GM12875 (cell line): ENCODE data around the gene POM121C.
A peak's percentile ranks its signal among the peaks of the same experiment; 100 is the strongest.
"Not testable (repeated sequence)": the region's sequence is repeated elsewhere in the genome, so short reads cannot be mapped to it uniquely, and the experiment has no call there.

Experiments
- H3K4me3 ChIP-seq: one replicate; pipeline ENCODE4 v1.5.1; 2011; ENCODE audit warnings: low read depth, low read length, control low read depth
- CTCF ChIP-seq: IDR thresholded peaks from 2 replicates; pipeline ENCODE4 v1.5.1; 2011; ENCODE audit warnings: low read depth, mild to moderate bottlenecking, control low read depth, inconsistent platforms, low read length, moderate library complexity, borderline replicate concordance; ENCODE audit not compliant: insufficient read depth

Gene POM121C

GRCh38 chr7:75485979-75486643 is at the start of gene POM121C:
Gene POM121C (minus strand): TSS chr7:75486299. CDS start chr7:75441496, 44,803 bp downstream.
- peak within 1 kb of the TSS; percentile 82 for H3K4me3 ChIP-seq

DNA sequence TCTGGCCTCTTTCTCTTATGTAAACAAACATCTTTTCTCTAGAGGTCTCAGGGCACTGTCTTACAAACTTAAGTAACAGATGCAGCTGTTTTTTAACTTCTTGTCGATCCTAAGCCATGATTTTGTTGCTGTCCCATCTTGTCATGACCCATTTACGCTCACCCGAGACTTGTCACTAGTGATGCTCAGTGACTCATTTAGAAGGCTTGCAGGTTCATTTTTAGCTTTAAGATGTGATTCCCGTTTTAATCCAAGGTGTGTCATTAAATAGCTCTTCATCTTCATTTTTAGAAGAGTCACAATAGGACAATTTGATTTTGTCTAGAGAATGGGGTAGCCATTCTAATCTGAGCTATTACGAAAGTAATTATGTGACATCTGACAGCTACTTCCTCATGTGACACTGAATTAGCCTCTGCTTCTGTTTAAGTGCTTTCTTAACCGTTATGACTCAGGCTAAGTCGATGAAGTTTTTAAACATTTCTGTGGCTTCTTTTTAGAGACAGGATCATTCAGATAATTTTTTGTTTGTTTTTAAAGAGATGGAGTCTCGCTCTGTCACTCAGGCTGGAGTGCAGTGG is 48.7 kb upstream of the POM121C start:
- TF ChIP-seq CTCF = no peak
- H3K4me3 ChIP-seq = no peak overlapping the region

GRCh38 chr7:75533926-75534325 is 47.8 kb upstream of the POM121C start:
- no peak for TF ChIP-seq CTCF

GRCh38 chr7:75532639-75533038 is 46.5 kb upstream of the POM121C start:
- TF ChIP-seq CTCF = no peak
- H3K4me3 ChIP-seq = no peak overlapping the region

More at GRCh38 chr7:75533926-75534325, 47.8 kb upstream of the POM121C start:
- no peak overlapping the region for H3K4me3 ChIP-seq

- H3K4me3 ChIP-seq = no peak overlapping the region
- no peak for TF ChIP-seq CTCF
These were observed 45.3 kb upstream of the POM121C start for GRCh38 chr7:75531359-75531821.

DNA sequence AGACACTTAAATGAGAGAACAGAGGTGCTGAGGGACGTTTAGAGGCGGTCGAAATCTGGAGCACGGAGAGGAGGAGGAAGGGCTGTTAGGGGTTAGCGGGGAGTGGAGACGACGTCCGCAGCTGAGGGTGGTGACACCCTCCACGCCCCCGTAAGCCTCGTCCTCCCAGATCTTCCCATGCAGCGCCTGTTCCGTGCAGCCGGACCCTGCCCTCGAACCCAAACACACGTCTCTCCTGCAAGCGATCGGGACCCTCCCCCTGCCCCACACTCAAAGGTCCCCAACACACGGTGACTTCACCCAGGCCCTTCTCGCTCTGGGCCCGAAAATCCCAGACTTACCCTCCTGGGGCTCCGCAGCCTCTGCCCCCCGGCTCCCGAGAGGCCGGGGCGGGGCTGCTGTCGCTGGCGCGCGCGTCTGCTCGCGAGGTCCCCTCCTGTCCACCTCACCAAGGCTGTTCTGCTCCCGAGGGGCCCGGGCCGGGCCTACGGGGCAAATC is 41.2 kb upstream of the POM121C start:
- H3K4me3 ChIP-seq = peak overlapping the region; percentile 74

GRCh38 chr7:75521727-75522126 is 35.6 kb upstream of the POM121C start:
- H3K4me3 ChIP-seq = not testable (repeated sequence)

GRCh38 chr7:75518842-75519241 is 32.7 kb upstream of the POM121C start:
- H3K4me3 ChIP-seq = not testable (repeated sequence)

- H3K4me3 ChIP-seq = not testable (repeated sequence)
These were observed 22.9 kb upstream of the POM121C start for GRCh38 chr7:75509033-75509432.

GRCh38 chr7:75492020-75492419 is 5.9 kb upstream of the POM121C start, which contains the start of gene SPDYE5:
Gene SPDYE5 (plus strand): TSS chr7:75492320. CDS start chr7:75494048, 1,728 bp downstream.
- H3K4me3 ChIP-seq = not testable (repeated sequence)

DNA sequence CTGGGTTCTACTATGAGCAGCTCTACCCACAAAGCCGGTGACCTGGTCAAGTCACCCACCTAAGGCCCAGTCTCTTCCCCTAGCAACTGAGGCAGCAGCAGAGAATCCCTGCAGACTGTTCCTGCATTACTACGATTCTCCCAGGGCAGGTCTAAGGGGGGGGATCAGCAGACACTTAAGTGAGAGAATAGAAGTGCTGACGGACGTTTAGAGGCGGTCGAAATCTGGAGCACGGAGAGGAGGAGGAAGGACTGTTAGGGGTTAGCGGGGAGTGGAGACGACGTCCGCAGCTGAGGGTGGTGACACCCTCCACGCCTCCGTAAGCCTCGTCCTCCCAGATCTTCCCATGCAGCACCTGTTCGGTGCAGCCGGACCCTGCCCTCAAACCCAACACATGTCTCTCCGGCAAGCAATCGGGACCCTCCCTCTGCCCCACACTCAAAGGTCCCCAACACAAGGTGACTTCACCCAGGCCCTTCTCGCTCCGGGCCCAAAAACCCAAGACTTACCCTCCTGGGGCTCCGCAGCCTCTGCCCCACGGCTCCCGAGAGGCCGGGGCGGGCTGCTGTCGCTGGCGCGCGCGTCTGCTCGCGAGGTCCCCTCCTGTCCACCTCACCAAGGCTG is 632 bp downstream of the POM121C start:
- peak overlapping the region; percentile 82 for H3K4me3 ChIP-seq

DNA sequence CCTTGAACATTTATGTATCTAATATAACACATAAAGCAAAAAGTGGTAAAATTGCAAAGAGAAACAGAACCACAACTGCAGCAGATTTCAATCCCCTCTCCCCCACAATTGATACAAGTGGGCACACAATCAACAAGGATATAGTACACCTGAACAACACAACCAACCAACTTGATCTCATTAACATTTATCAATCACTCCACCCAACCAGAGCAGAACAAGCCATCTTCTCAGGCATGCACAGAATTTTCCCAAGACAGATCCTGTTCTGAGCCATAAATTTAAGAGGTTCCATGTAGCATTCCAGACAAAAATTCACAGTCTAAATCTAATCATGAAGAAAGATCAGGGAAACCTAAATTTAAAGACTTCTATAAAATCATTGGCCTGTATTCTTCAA is 5.8 kb downstream of the POM121C start:
- H3K4me3 ChIP-seq = not testable (repeated sequence)

DNA sequence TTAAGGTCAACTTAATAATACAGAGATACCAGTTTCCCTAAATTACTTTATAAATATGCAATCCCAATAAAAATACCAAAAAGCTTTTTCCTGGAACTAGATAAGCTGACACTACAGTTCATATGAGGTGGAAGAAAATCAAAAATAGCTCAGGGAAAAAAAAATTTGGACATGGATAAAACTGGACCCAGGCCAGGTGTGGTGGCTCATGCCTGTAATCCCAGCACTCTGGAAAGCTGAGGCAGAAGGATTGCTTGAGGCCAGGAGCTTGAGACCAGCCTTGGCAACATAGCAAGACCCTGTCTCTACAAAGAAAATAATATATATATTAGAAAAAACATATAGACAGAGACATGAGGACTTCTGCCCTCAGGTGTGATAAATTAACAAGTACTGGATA is 8.6 kb downstream of the POM121C start:
- not testable (repeated sequence) for H3K4me3 ChIP-seq

DNA sequence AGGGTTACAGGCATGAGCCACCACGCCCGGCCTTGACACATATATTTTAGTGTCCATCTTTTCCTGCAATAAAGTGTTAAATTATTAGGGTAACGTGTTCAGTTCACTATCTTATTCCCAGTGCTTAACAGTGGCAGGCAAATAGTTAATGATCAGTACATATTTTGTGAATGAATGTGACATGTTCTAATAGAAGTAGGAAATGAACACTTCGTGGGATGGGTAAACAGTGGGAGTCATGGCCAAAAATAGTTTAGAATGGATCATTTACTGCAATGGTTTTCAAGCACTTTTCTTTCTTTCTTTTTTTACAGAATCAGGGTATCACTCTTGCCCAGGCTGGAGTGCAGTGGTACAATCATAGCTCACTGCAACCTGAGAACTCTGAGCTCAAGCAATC is 15.9 kb downstream of the POM121C start:
- not testable (repeated sequence) for H3K4me3 ChIP-seq

DNA sequence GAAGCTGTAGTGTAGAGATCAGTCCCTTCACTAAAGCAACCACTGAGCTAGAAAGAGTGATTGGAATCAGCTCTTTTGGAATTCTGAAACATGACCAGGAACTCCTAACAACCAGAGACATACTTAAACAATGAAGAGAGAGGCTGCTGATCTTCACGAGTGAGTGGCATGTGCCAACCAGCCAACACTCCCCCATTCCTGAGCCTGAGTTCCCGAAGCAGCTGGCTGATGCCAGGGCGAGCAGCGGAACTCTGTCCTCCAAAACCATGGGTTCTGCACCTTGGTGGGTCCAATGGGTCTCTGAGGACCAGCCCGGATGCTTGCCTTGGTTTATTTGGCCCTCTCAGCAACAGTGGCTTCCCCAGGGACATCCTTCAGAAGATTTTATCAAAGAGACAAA is 25.6 kb downstream of the POM121C start:
- not testable (repeated sequence) for H3K4me3 ChIP-seq
